Transverse colon (tissue), 3 donors: ENCODE data around the gene POU3F2.

ENCODE experiments used
- POLR2A ChIP-seq: fragments of 450-650 bp; IDR thresholded peaks from one replicate; pipeline ENCODE4 v1.6.1; 2016; ENCODE audit warnings: antibody characterized with exemption, mild to moderate bottlenecking, moderate library complexity
- TF ChIP-seq, protein P1 (sequence below), 5 experiments: fragments of 200-600 bp in 3 of 5; fragments of 450-650 bp in 2 of 5; sonication (generic) in 3 of 5; IDR thresholded peaks; 1 replicate in 2 of 5; 2 replicates in 3 of 5; pipeline ENCODE4 v1.5.1; 2016 to 2017; ENCODE audit warnings: antibody characterized with exemption in 5 of 5, inconsistent platforms in 3 of 5, mild to moderate bottlenecking in 2 of 5, moderate library complexity in 1 of 5

DNA sequence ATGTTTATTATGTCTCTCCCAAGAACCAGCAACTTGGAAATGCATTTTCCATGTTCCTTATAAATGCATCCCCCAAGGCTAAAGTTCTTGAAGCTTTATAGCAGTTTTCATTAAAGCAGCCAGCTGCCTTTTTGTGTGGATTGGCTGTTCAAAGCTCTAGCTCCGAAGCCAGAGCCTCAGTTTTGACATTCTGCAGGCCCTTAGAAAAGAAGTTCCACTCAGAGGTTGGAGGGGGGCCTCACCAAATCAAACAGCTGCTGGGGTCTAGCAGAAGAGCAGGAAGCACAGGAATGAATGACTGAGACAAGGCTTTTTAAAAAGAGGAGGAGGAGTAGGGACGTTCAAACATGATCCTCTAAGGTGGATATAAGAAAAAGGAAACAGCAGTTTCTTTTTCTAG lies 4.2 kb upstream of the POU3F2 start:
- no peak for TF ChIP-seq POLR2A
- TF ChIP-seq, protein P1, sequence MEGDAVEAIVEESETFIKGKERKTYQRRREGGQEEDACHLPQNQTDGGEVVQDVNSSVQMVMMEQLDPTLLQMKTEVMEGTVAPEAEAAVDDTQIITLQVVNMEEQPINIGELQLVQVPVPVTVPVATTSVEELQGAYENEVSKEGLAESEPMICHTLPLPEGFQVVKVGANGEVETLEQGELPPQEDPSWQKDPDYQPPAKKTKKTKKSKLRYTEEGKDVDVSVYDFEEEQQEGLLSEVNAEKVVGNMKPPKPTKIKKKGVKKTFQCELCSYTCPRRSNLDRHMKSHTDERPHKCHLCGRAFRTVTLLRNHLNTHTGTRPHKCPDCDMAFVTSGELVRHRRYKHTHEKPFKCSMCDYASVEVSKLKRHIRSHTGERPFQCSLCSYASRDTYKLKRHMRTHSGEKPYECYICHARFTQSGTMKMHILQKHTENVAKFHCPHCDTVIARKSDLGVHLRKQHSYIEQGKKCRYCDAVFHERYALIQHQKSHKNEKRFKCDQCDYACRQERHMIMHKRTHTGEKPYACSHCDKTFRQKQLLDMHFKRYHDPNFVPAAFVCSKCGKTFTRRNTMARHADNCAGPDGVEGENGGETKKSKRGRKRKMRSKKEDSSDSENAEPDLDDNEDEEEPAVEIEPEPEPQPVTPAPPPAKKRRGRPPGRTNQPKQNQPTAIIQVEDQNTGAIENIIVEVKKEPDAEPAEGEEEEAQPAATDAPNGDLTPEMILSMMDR (IDR thresholded peaks at IDR 0.05), result no peak
